Activated T-helper 1 cell treated with anti-CD3 and anti-CD28 coated beads, Interleukin-12 subunit alpha, Interleukin-12 subunit beta, Interleukin-2, Interleukin-4 antibody, amounts not matched to agents 30 ng/mL and 10 ng/mL and 1 ng/mL, durations not matched to agents 14 hours and 24 hours and 36 hours (primary cell): ENCODE results near the gene AQP1. TPM values are rescaled to one million over a fixed set of nuclear protein-coding genes. Genes with fewer than 3 reads are reported as not detected.

Source experiments
- DNase-seq: peaks from one replicate; pipeline ENCODE4 v3.0.0; 2021; ENCODE audit warnings: low spot score
- H3K27ac Mint-ChIP-seq: one replicate; pipeline ENCODE4 v1.8.0; 2021; ENCODE audit warnings: mild to moderate bottlenecking, mixed read lengths
- H3K27me3 Mint-ChIP-seq: one replicate; pipeline ENCODE4 v1.8.0; 2022; ENCODE audit warnings: mild to moderate bottlenecking, moderate library complexity, mixed read lengths; ENCODE audit not compliant: insufficient read depth
- H3K36me3 Mint-ChIP-seq: one replicate; pipeline ENCODE4 v1.8.0; 2021; ENCODE audit warnings: low read depth, mixed read lengths
- H3K4me1 Mint-ChIP-seq: one replicate; pipeline ENCODE4 v1.8.0; 2021; ENCODE audit warnings: low read depth, mixed read lengths
- H3K4me3 Mint-ChIP-seq: one replicate; pipeline ENCODE4 v1.8.0; 2021; ENCODE audit warnings: mild to moderate bottlenecking, moderate library complexity, mixed read lengths
- H3K9me3 Mint-ChIP-seq: one replicate; pipeline ENCODE4 v1.8.0; 2021; ENCODE audit warnings: mixed read lengths
- intact Hi-C: fragments of 100-400 bp; cut with micrococcal nuclease; formaldehyde crosslinking; loops from one replicate; pipeline ENCODE4 v1.15.1; 2024
- total RNA-seq: library from RNA; stranded (reverse); gene quantifications from 2 replicates; pipeline ENCODE4 v1.2.3, GENCODE V29; 2022

Gene AQP1
- total RNA-seq: 0.12 and 0.13 TPM in 2 replicates

DNA sequence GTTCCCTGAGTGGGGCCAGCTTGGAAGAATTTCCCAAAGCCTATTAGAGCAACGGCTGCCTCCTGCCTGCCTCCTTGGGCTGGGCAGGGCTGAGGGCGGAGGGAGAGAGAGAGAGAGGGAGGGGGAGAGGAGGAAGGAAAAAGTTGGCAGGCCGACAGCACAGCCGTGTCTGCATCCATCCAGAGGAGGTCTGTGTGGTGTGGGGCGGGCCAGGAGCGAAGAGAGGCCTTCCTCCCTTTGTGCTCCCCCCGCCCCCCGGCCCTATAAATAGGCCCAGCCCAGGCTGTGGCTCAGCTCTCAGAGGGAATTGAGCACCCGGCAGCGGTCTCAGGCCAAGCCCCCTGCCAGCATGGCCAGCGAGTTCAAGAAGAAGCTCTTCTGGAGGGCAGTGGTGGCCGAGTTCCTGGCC, at the start of gene AQP1:
Gene AQP1 (plus strand): TSS at position 293 of the 409 bp plus-strand sequence. CDS start 57 bp downstream, at position 350.
- Mint-ChIP-seq H3K4me1 (no peaks in the 10 kb centered on the region), H3K9me3 (no peaks in the 10 kb centered on the region), H3K27me3 (no peaks in the 10 kb centered on the region), H3K4me3 (no peak within 1 kb of the TSS), H3K27ac (no peak within 1 kb of the TSS), H3K36me3 (no peaks in the 10 kb centered on the region)
- DNase-seq: no peak
- intact Hi-C loops: loop anchor here (10.0 kb wide), 1 partner anchor 107 kb away; no protein-coding TSS in a partner anchor

GRCh38 chr7:30862995-30863705, 48.5 kb upstream of the AQP1 start:
- intact Hi-C loops: no loop called here
- Mint-ChIP-seq H3K36me3 (no peaks in the 10 kb centered on the region), H3K4me3 (no peak overlapping the region), H3K9me3 (no peaks in the 10 kb centered on the region), H3K27ac (no peak overlapping the region), H3K4me1 (no peaks in the 10 kb centered on the region), H3K27me3 (no peaks in the 10 kb centered on the region)
- DNase-seq: no peak

DNA sequence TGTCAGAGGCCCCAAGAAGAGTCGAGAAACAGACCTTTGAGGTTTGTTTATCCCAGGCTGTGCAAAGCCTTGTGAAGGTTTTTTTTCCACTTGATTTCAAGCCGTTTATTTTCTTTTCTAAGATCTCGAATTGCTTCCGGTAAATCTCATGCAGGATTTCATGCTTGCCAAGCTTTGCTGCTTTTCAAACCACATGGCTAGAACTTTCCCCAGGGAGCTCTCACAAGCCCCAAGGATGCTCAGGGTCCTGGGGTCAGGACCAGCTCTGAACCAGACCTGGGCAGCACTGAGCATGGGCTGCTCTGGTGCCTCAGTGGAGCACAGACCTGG, 48.0 kb upstream of the AQP1 start:
- no peak overlapping the region for H3K27ac Mint-ChIP-seq
- no peaks in the 10 kb centered on the region for H3K9me3 Mint-ChIP-seq
- H3K36me3 Mint-ChIP-seq: no peaks in the 10 kb centered on the region
- H3K27me3 Mint-ChIP-seq: no peaks in the 10 kb centered on the region
- H3K4me3 Mint-ChIP-seq: no peak overlapping the region
- DNase-seq: no peak
- intact Hi-C loops: no loop called here
- H3K4me1 Mint-ChIP-seq: no peaks in the 10 kb centered on the region

DNA sequence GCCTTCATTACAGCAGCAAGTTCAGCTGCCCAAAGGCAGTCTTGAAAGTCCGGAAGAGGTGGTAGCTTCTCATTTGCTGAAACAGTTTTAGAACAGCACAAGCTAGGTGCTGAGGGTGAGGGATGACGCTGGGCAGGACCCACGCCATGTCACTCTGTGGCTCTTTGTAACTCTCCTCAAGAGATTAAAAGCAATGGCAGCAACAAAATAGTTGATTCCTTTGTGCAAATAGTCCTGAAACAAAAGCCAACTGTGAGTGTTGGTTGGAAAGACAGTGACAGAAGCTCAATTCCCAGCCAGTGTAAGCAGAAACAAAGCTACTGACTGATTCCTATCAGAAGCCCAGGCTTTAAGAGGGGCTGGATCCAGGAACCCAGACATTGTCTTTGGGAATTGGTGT, 47.6 kb upstream of the AQP1 start:
- no peaks in the 10 kb centered on the region for H3K27me3 Mint-ChIP-seq
- H3K4me1 Mint-ChIP-seq: no peaks in the 10 kb centered on the region
- H3K9me3 Mint-ChIP-seq: no peaks in the 10 kb centered on the region
- DNase-seq: no peak
- no peak overlapping the region for H3K27ac Mint-ChIP-seq
- H3K36me3 Mint-ChIP-seq: no peaks in the 10 kb centered on the region
- H3K4me3 Mint-ChIP-seq: no peak overlapping the region
- intact Hi-C loops: no loop called here

DNA sequence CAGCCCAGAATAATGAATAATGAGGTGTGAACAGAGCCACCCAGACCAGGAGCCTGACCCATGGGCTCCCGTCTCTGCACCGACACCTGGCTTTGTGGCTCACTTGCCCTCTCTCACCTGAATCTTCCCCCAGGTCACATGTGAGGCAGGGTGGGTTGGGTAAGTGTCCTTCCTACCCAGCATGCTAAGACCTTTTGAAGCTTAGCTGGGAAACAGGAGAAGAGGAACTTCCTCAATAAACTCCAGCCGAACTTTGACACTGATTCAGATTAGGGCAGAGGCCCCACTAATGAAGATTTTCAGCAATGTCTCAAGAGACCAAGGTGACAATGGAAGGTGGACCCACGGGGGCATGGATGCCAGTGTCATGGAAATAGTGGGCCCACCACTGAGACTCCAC, 46.6 kb upstream of the AQP1 start:
- no peaks in the 10 kb centered on the region for H3K4me1 Mint-ChIP-seq

GRCh38 chr7:30865821-30866220, 45.8 kb upstream of the AQP1 start:
- H3K4me1 Mint-ChIP-seq: no peaks in the 10 kb centered on the region
- H3K36me3 Mint-ChIP-seq: no peaks in the 10 kb centered on the region
- no peak overlapping the region for H3K27ac Mint-ChIP-seq
- H3K9me3 Mint-ChIP-seq: no peaks in the 10 kb centered on the region
- no peak for DNase-seq
- peaks cover 2% of the 10 kb centered on the region for H3K27me3 Mint-ChIP-seq
- no peak overlapping the region for H3K4me3 Mint-ChIP-seq
- intact Hi-C loops: no loop called here

More for the DNA sequence above, 46.6 kb upstream of the AQP1 start:
- no peak overlapping the region for H3K4me3 Mint-ChIP-seq
- no peak for DNase-seq
- no peaks in the 10 kb centered on the region for H3K9me3 Mint-ChIP-seq
- no peaks in the 10 kb centered on the region for H3K36me3 Mint-ChIP-seq
- intact Hi-C loops: no loop called here
- H3K27ac Mint-ChIP-seq: no peak overlapping the region
- H3K27me3 Mint-ChIP-seq: peaks cover 2% of the 10 kb centered on the region

- no peak overlapping the region for H3K27ac Mint-ChIP-seq
- H3K27me3 Mint-ChIP-seq: peaks cover 2% of the 10 kb centered on the region
- H3K36me3 Mint-ChIP-seq: no peaks in the 10 kb centered on the region
- intact Hi-C loops: no loop called here
- no peak for DNase-seq
- H3K4me1 Mint-ChIP-seq: no peaks in the 10 kb centered on the region
- no peaks in the 10 kb centered on the region for H3K9me3 Mint-ChIP-seq
- H3K4me3 Mint-ChIP-seq: no peak overlapping the region
Observed at GRCh38 chr7:30866939-30867338, 44.7 kb upstream of the AQP1 start.

DNA sequence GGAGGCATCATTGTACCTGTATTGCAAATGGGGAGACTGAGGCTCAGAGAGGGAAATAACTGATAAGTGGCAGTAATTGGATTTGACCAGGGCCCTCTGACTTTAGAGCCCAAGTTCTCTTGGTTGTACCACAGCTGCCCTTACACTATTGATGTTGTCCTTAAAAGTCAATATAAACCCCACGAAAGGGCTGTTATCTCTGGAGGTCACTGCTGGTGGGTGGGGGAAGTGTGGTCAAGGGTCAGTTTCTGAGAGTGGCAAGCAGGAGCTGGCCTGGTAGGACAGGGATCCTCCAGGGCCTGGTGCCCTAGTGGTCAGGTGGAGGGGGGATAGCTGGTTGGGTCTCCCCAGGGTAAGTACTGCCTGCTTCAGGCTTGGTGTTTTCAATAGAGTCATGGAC, 44.2 kb upstream of the AQP1 start:
- intact Hi-C loops: no loop called here
- H3K36me3 Mint-ChIP-seq: no peaks in the 10 kb centered on the region
- no peaks in the 10 kb centered on the region for H3K9me3 Mint-ChIP-seq
- H3K27ac Mint-ChIP-seq: no peak overlapping the region
- H3K4me3 Mint-ChIP-seq: no peak overlapping the region
- no peak for DNase-seq
- peaks cover 2% of the 10 kb centered on the region for H3K27me3 Mint-ChIP-seq
- H3K4me1 Mint-ChIP-seq: no peaks in the 10 kb centered on the region

GRCh38 chr7:30869794-30870611, 41.6 kb upstream of the AQP1 start:
- H3K4me3 Mint-ChIP-seq: no peak overlapping the region
- H3K4me1 Mint-ChIP-seq: no peaks in the 10 kb centered on the region
- intact Hi-C loops: no loop called here
- no peaks in the 10 kb centered on the region for H3K36me3 Mint-ChIP-seq
- no peaks in the 10 kb centered on the region for H3K9me3 Mint-ChIP-seq
- H3K27ac Mint-ChIP-seq: no peak overlapping the region
- no peak for DNase-seq
- H3K27me3 Mint-ChIP-seq: peaks cover 2% of the 10 kb centered on the region

GRCh38 chr7:30870821-30871518, 40.7 kb upstream of the AQP1 start:
- Mint-ChIP-seq H3K9me3 (no peaks in the 10 kb centered on the region), H3K27me3 (peaks cover 2% of the 10 kb centered on the region), H3K27ac (no peak overlapping the region), H3K4me1 (no peaks in the 10 kb centered on the region), H3K36me3 (no peaks in the 10 kb centered on the region), H3K4me3 (no peak overlapping the region)
- intact Hi-C loops: loop anchor here (1.0 kb wide), 1 partner anchor 19 kb away; no protein-coding TSS in a partner anchor
- DNase-seq: no peak

DNA sequence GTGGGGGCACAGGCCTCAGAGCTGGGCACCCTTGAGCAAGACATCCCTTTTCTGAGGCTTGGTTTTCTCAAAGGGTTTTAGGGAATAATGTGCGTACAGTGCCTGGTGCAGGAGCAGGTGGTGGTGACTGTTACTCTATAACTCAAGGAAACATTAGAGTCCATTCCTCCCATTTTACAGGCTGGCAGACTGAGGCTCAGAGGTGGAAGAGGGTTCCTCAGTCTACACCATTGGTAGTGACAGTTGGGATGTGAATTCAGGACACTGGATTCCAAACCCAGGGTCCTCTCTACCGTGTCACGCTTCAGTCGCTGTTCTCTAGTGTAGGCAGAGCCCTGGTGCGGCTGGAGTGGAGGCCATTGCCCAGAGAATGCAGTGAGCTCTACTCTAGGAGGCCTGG, 40.0 kb upstream of the AQP1 start:
- no peak overlapping the region for H3K4me3 Mint-ChIP-seq
- no peak for DNase-seq
- H3K27ac Mint-ChIP-seq: no peak overlapping the region
- no peaks in the 10 kb centered on the region for H3K36me3 Mint-ChIP-seq
- intact Hi-C loops: loop anchor here (1.0 kb wide), 1 partner anchor 19 kb away; no protein-coding TSS in a partner anchor
- no peaks in the 10 kb centered on the region for H3K4me1 Mint-ChIP-seq
- H3K27me3 Mint-ChIP-seq: peaks cover 2% of the 10 kb centered on the region
- H3K9me3 Mint-ChIP-seq: no peaks in the 10 kb centered on the region

GRCh38 chr7:30873207-30873606, 38.4 kb upstream of the AQP1 start:
- Mint-ChIP-seq H3K9me3 (no peaks in the 10 kb centered on the region), H3K4me1 (no peaks in the 10 kb centered on the region), H3K27me3 (peaks cover 2% of the 10 kb centered on the region)

DNA sequence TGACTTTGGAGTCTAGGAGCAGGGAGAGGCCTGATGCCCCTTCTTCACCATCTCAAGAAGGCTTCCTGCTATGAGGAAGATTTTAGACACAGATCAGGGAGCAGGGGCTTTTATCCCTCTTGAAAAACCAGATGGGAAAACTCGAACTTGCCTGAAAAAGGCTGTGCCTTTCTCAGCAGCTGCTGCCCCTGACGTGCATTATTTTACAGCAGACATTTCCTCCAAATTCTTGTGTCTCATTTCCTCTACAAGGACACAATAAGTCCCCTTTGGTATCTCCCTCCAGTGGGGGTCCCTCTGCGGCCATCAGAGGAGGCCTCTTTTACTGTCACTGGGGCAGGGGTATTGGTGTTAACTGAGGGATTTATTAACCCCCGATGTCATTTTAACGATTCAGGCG, 38.0 kb upstream of the AQP1 start:
- Mint-ChIP-seq H3K27ac (no peak overlapping the region), H3K27me3 (peaks cover 2% of the 10 kb centered on the region), H3K4me1 (no peaks in the 10 kb centered on the region), H3K9me3 (no peaks in the 10 kb centered on the region), H3K36me3 (no peaks in the 10 kb centered on the region), H3K4me3 (no peak overlapping the region)
- DNase-seq: no peak
- intact Hi-C loops: no loop called here

More at GRCh38 chr7:30873207-30873606, 38.4 kb upstream of the AQP1 start:
- no peak overlapping the region for H3K4me3 Mint-ChIP-seq
- intact Hi-C loops: no loop called here
- no peak for DNase-seq
- no peak overlapping the region for H3K27ac Mint-ChIP-seq
- no peaks in the 10 kb centered on the region for H3K36me3 Mint-ChIP-seq
